HG02610 (cell line): Measurements from ENCODE around the gene ADAM11.

Experiments
- ATAC-seq: cut with Tn5 transposase; IDR thresholded peaks from one replicate; pipeline ENCODE4 v1.9.1; 2021; ENCODE audit warnings: mild to moderate bottlenecking, moderate library complexity; ENCODE audit not compliant: unreplicated experiment

The ADAM11 gene

GRCh38 chr17:44774271-44775135, 15.7 kb downstream of the ADAM11 start:
- ATAC-seq, result peak; percentile 34

- ATAC-seq, result peak; percentile 91
Observed at GRCh38 chr17:44775136-44775837, 16.5 kb downstream of the ADAM11 start.

- ATAC-seq, result no peak
Observed at GRCh38 chr17:44775838-44776621, 17.2 kb downstream of the ADAM11 start.

GRCh38 chr17:44776628-44777393, 18.0 kb downstream of the ADAM11 start:
- ATAC-seq, result no peak

GRCh38 chr17:44777394-44778348, 18.9 kb downstream of the ADAM11 start:
- ATAC-seq, result no peak

GRCh38 chr17:44778656-44779210, 19.9 kb downstream of the ADAM11 start:
- ATAC-seq, result no peak

- no peak for ATAC-seq
Observed at GRCh38 chr17:44779211-44780025, 20.6 kb downstream of the ADAM11 start.

GRCh38 chr17:44780161-44780560, 21.4 kb downstream of the ADAM11 start:
- ATAC-seq, result no peak

- no peak for ATAC-seq
Observed at GRCh38 chr17:44780845-44781480, 22.2 kb downstream of the ADAM11 start.

GRCh38 chr17:44781551-44782325, 22.9 kb downstream of the ADAM11 start:
- no peak for ATAC-seq

GRCh38 chr17:44782326-44782850, 23.6 kb downstream of the ADAM11 start:
- no peak for ATAC-seq

GRCh38 chr17:44785921-44786320, 27.1 kb downstream of the ADAM11 start:
- ATAC-seq, result no peak

GRCh38 chr17:44786551-44787081, 27.8 kb downstream of the ADAM11 start:
- no peak for ATAC-seq

GRCh38 chr17:44787271-44787940, 28.6 kb downstream of the ADAM11 start:
- ATAC-seq, result no peak

GRCh38 chr17:44788139-44788538, 29.4 kb downstream of the ADAM11 start:
- no peak for ATAC-seq

GRCh38 chr17:44792276-44792675, 33.5 kb downstream of the ADAM11 start:
- no peak for ATAC-seq
